ENCODE results near the gene SEMA5A.

DNA sequence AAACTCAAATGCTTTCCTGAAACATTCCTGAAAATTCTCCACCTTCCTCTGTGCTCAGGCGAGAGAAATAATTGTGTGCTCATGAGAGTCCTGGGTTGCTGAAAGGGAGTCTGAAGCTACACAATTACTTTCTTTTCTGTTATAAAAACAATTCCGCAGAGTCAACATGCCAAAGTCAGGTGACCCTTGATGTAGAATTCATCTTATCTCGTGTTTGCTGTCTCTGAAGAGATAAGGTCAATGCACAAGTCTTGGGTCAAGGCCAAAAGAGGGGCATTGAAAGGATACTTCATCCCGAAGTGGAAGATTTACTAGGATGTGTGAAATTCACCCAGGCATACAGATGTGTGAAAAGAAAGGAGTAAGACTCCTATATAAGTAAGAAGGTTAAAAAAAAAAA is 493.5 kb downstream of the SEMA5A start:
- TF ChIP-seq, protein P1, sequence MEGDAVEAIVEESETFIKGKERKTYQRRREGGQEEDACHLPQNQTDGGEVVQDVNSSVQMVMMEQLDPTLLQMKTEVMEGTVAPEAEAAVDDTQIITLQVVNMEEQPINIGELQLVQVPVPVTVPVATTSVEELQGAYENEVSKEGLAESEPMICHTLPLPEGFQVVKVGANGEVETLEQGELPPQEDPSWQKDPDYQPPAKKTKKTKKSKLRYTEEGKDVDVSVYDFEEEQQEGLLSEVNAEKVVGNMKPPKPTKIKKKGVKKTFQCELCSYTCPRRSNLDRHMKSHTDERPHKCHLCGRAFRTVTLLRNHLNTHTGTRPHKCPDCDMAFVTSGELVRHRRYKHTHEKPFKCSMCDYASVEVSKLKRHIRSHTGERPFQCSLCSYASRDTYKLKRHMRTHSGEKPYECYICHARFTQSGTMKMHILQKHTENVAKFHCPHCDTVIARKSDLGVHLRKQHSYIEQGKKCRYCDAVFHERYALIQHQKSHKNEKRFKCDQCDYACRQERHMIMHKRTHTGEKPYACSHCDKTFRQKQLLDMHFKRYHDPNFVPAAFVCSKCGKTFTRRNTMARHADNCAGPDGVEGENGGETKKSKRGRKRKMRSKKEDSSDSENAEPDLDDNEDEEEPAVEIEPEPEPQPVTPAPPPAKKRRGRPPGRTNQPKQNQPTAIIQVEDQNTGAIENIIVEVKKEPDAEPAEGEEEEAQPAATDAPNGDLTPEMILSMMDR (IDR thresholded peaks at IDR 0.05): no peak
- TF ChIP-seq POLR2A (IDR thresholded peaks at IDR 0.05): no peak

Data from lower leg skin (tissue), 3 donors.